Pancreas (tissue), 10 donors: Measurements from ENCODE around the gene INTS11. TPM values are rescaled to one million over a fixed set of nuclear protein-coding genes. Genes with fewer than 3 reads are reported as not detected.
A peak's percentile ranks its signal among the peaks of the same experiment; 100 is the strongest.

Source experiments
- ATAC-seq, 4 donors: fragments of 200-7000 bp; cut with Tn5 transposase; one replicate each; pipeline versions ENCODE4 v1.8.0 to v1.9.1; 2020; ENCODE audit warnings: mild to moderate bottlenecking in 4 of 4, moderate library complexity in 4 of 4
- DNase-seq, 6 donors: peaks; one replicate each; pipeline ENCODE4 v3.0.0-alpha.2; 2020
- FAIRE-seq: peaks from 2 replicates; lab custom pipeline; 2012; peaks lifted over from hg19 to GRCh38; lab: Jason Lieb, UNC
- H3K27ac ChIP-seq, 4 donors: fragments of 200-600 bp; sonication (generic); 1 replicate in 3 of 4; 2 replicates in 1 of 4; pipeline versions ENCODE4 v1.5.0 to v1.8.0; 2020
- H3K27me3 ChIP-seq, 4 donors: fragments of 200-600 bp; one replicate each; pipeline ENCODE4 v1.8.0; 2021
- H3K36me3 ChIP-seq, 3 donors: fragments of 200-600 bp; sonication (generic) in 1 of 3; one replicate each; pipeline versions ENCODE4 v1.5.0 to v1.8.0; 2020 to 2021
- H3K4me1 ChIP-seq, 3 donors: fragments of 200-600 bp; one replicate each; pipeline ENCODE4 v1.8.0; 2021
- H3K4me3 ChIP-seq, 4 donors: fragments of 200-600 bp; sonication (generic) in 2 of 4; one replicate each; pipeline versions ENCODE4 v1.5.0 to v1.8.0; 2020 to 2021
- H3K9me3 ChIP-seq, 4 donors: fragments of 200-600 bp; one replicate each; pipeline ENCODE4 v1.8.0; 2021
- WGBS, 2 donors: extraction: QIAGEN DNeasy Blood & Tissue Kit; methylation state at CpG; one replicate each; pipeline ENCODE4 v1.1.7; 2013; 5-methylcytosine and 5-hydroxymethylcytosine counted together
- intact Hi-C, 3 donors: fragments of 100-400 bp; cut with DNase I; formaldehyde crosslinking; loops; one replicate each; pipeline versions ENCODE4 v1.11.1 to v1.14.2; 2022
- polyA plus RNA-seq, 2 donors: library from polyadenylated mRNA; stranded (reverse); fragments of 200-250 nt; gene quantifications; one replicate each; pipeline ENCODE4 v1.2.3, GENCODE V29; 2013
- total RNA-seq, 6 donors: library from RNA; stranded (reverse); fragmentation: NEBNext Ultra II Directional in 4 of 6; extraction: Animal tissue kit (Norgen Biotek cat#: 25700) in 4 of 6; gene quantifications; one replicate each; pipeline versions ENCODE4 v1.2.1 to v1.2.4, GENCODE V29; 2021 to 2023
- TF ChIP-seq, protein P1 (sequence below), 4 donors: fragments of 200-600 bp; sonication (generic) in 3 of 4; IDR thresholded peaks; one replicate each; pipeline versions ENCODE4 v1.5.0 to v1.8.0; 2021; ENCODE audit warnings: antibody characterized with exemption in 4 of 4
- donor health status: healthy with polysubstance abuse.
- donor health status: DM: no; HTN: no; CAD: no; lungs with moderate emphysema.
- donor health status: DM: no; HTN: no; CAD: no.
- donor health status: control.
- donor health status: control.
- donor health status: Bipolar disorder and iron deficiency.
- donor health status: DM: yes; HTN: yes; CAD: no.
- donor health status: DM: no; HTN: no; CAD: no.
- donor health status: DM: no; HTN: no; CAD: no.
- donor health status: DM: yes; HTN: yes; CAD: no.

Gene INTS11
- total and polyA plus RNA-seq, 8 donors = 33.4 to 311 (median 58.9) TPM

DNA sequence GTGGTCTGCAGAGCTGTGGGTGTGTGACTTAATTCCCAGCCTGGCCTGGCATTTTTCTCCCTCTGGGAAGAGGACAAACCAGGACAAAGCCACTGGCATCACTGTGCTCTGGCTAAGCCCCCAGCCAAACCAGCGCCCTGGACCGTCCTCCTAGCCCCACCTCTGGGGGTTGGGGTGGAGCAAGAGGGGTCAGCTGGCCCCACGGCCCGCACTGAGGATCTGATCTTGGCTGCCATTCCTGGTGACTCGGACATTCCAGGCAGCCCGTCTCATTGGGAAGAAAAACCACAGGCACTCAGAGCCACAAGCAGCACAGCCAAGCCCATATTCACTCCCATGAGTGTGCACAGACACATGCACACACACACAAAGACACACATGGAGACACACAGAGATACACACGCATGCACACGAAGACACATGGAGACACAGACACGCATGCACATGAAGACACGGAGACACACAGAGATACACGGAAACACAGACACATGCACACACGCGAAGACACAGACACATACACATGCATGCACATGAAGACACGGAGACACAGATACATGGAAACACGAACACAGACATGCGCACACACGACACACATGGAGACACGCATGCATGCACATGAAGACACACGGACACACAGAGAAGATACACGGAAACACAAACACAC is 36.2 kb upstream of the INTS11 start:
- no peaks in the 10 kb centered on the region for H3K4me1 ChIP-seq
- TF ChIP-seq, protein P1, sequence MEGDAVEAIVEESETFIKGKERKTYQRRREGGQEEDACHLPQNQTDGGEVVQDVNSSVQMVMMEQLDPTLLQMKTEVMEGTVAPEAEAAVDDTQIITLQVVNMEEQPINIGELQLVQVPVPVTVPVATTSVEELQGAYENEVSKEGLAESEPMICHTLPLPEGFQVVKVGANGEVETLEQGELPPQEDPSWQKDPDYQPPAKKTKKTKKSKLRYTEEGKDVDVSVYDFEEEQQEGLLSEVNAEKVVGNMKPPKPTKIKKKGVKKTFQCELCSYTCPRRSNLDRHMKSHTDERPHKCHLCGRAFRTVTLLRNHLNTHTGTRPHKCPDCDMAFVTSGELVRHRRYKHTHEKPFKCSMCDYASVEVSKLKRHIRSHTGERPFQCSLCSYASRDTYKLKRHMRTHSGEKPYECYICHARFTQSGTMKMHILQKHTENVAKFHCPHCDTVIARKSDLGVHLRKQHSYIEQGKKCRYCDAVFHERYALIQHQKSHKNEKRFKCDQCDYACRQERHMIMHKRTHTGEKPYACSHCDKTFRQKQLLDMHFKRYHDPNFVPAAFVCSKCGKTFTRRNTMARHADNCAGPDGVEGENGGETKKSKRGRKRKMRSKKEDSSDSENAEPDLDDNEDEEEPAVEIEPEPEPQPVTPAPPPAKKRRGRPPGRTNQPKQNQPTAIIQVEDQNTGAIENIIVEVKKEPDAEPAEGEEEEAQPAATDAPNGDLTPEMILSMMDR (IDR thresholded peaks at IDR 0.05) = no peak
- peak in 3 of 4 donors; percentile 39 to 46 (median 42) for ATAC-seq
- H3K4me3 ChIP-seq = no peak overlapping the region
- WGBS, 2 donors = 62 to 72% methylated on average over 20 of the region's 20 CpGs
- no peak for FAIRE-seq
- H3K27ac ChIP-seq = no peak overlapping the region
- H3K9me3 ChIP-seq = no peaks in the 10 kb centered on the region
- no peaks in the 10 kb centered on the region for H3K36me3 ChIP-seq
- no peaks in the 10 kb centered on the region for H3K27me3 ChIP-seq
- DNase-seq = peak in 5 of 6 donors; percentile 25 to 55 (median 28)
- intact Hi-C loops = no loop called here

GRCh38 chr1:1359664-1360468 is 35.4 kb upstream of the INTS11 start:
- ATAC-seq (peak in 2 of 4 donors; percentile 12 to 27), DNase-seq (peak in 3 of 6 donors; percentile 29 to 61 (median 41)), FAIRE-seq (no peak)
- Histone ChIP-seq H3K27me3 (no peaks in the 10 kb centered on the region), H3K9me3 (no peaks in the 10 kb centered on the region), H3K4me1 (no peaks in the 10 kb centered on the region), H3K4me3 (no peak overlapping the region), H3K36me3 (no peaks in the 10 kb centered on the region), H3K27ac (no peak overlapping the region)
- TF ChIP-seq, protein P1 (IDR thresholded peaks at IDR 0.05) = no peak
- intact Hi-C loops = no loop called here
- whole genome bisulfite sequencing, 2 donors = 59 to 72% methylated on average over 21 to 28 of the region's 28 CpGs

GRCh38 chr1:1359308-1359663 is 34.8 kb upstream of the INTS11 start:
- no peak for FAIRE-seq
- WGBS, 2 donors = 62 to 71% methylated on average over 6 of the region's 6 CpGs
- intact Hi-C loops = no loop called here
- Histone ChIP-seq H3K4me3 (no peak overlapping the region), H3K9me3 (no peaks in the 10 kb centered on the region), H3K27me3 (no peaks in the 10 kb centered on the region), H3K36me3 (no peaks in the 10 kb centered on the region), H3K27ac (no peak overlapping the region), H3K4me1 (no peaks in the 10 kb centered on the region)
- TF ChIP-seq, protein P1 (IDR thresholded peaks at IDR 0.05) = no peak
- DNase-seq = no peak
- peak in 2 of 4 donors; percentile 20 to 36 for ATAC-seq

- peak; percentile 14 to 49 (median 32) for ATAC-seq
- WGBS, 2 donors = 31 to 33% methylated on average over 28 to 29 of the region's 29 CpGs
- no peaks in the 10 kb centered on the region for H3K9me3 ChIP-seq
- H3K4me1 ChIP-seq = no peaks in the 10 kb centered on the region
- intact Hi-C loops = no loop called here
- TF ChIP-seq, protein P1 (IDR thresholded peaks at IDR 0.05) = no peak
- H3K27me3 ChIP-seq = no peaks in the 10 kb centered on the region
- H3K27ac ChIP-seq = peak within 1 kb of the TSS in 1 of 4 donors; percentile 1
- FAIRE-seq = no peak
- H3K4me3 ChIP-seq = peak within 1 kb of the TSS in 2 of 4 donors; percentile 13 to 19
- peak in 3 of 6 donors; percentile 37 to 67 (median 58) for DNase-seq
- no peaks in the 10 kb centered on the region for H3K36me3 ChIP-seq
Observed at GRCh38 chr1:1358433-1359271, 34.2 kb upstream of the INTS11 start, which contains the start of gene MXRA8. Gene MXRA8 (minus strand): TSS chr1:1358555. CDS start chr1:1358504, 51 bp downstream.
